Mucosa of descending colon (tissue), 3 donors: Measurements from ENCODE around the gene PPY. TPM values are rescaled to one million over a fixed set of nuclear protein-coding genes. Genes with fewer than 3 reads are reported as not detected.

Experiments
- ATAC-seq: fragments of 200-7000 bp; cut with Tn5 transposase; one replicate; pipeline ENCODE4 v1.9.1; 2020; ENCODE audit warnings: mild to moderate bottlenecking, moderate library complexity
- DNase-seq, 3 donors: peaks; one replicate each; pipeline ENCODE4 v3.0.0-alpha.2; 2020
- H3K36me3 ChIP-seq: fragments of 200-600 bp; one replicate; pipeline ENCODE4 v1.8.0; 2021; ENCODE audit warnings: low read depth, mild to moderate bottlenecking
- H3K4me1 ChIP-seq: fragments of 200-600 bp; one replicate; pipeline ENCODE4 v1.8.0; 2021; ENCODE audit warnings: low read depth, mild to moderate bottlenecking
- H3K4me3 ChIP-seq: fragments of 200-600 bp; one replicate; pipeline ENCODE4 v1.8.0; 2021; ENCODE audit warnings: mild to moderate bottlenecking
- H3K9me3 ChIP-seq: fragments of 200-600 bp; one replicate; pipeline ENCODE4 v1.8.0; 2021; ENCODE audit warnings: mild to moderate bottlenecking
- intact Hi-C, 2 donors: fragments of 100-400 bp; cut with DNase I in 1 of 2; cut with micrococcal nuclease in 1 of 2; formaldehyde crosslinking; loops; one replicate each; pipeline versions ENCODE4 v1.11.0 to v1.11.1; 2022; cut with DNase I, micrococcal nuclease
- total RNA-seq, 3 donors: library from RNA; stranded (reverse); fragmentation: NEBNext Ultra II Directional in 2 of 3; extraction: Animal tissue kit (Norgen Biotek cat#: 25700) in 2 of 3; gene quantifications; one replicate each; pipeline versions ENCODE4 v1.2.1 to v1.2.4, GENCODE V29; 2021 to 2023
- TF ChIP-seq, protein P1 (sequence below): fragments of 200-600 bp; IDR thresholded peaks from one replicate; pipeline ENCODE4 v1.8.0; 2022; ENCODE audit warnings: antibody characterized with exemption, mild to moderate bottlenecking
- donor health status: DM: no; HTN: no; CAD: no; lungs with moderate emphysema.
- donor health status: DM: no; HTN: no; CAD: no.
- donor health status: DM: no; HTN: yes; CAD: no.

PPY gene
- total RNA-seq, 3 donors from 2014 or later: 1.5 TPM; not detected in 2

DNA sequence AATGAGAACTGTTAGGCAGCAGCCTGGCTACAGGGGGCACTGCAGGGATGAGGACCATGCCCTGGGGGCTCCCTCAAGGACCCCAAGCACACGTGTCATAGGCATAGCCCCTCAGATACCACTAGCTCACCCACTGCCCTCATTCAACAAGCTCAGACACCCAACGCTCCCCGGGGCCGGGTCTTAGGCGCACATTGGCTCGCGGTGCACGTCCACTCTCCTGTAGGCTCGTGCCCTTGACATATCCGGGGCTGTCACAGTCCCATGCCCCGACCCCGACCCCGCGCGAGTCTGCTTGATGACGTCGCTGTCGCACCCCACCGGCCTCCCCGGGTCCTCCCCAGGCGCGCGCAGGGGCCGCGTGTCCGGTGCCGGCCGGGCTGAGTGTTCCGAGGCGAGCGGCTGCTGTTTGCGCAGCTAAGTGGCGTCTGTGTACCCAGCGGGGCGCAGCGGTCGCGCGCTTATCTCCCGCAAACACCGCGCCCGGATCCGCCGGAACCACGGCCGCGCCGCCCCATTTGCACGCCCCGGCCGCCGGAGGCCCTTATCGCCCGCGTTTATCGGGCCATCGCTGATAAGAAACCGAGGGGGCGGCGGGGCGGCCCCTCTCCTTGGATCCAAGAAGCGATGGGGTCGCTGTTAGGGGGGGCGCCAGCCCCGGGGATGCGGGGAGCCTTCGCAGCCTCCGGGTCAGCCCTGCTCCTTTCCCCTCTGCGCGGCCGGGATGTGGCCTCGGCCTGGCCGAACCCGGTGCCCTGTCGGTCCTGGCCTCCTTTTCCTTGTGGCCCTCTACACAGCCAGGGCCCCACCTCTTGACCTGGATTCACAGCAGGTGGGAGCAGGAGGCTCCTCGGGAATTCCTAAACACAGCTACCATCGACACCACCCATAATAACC is 41.5 kb upstream of the PPY start:
- TF ChIP-seq, protein P1, sequence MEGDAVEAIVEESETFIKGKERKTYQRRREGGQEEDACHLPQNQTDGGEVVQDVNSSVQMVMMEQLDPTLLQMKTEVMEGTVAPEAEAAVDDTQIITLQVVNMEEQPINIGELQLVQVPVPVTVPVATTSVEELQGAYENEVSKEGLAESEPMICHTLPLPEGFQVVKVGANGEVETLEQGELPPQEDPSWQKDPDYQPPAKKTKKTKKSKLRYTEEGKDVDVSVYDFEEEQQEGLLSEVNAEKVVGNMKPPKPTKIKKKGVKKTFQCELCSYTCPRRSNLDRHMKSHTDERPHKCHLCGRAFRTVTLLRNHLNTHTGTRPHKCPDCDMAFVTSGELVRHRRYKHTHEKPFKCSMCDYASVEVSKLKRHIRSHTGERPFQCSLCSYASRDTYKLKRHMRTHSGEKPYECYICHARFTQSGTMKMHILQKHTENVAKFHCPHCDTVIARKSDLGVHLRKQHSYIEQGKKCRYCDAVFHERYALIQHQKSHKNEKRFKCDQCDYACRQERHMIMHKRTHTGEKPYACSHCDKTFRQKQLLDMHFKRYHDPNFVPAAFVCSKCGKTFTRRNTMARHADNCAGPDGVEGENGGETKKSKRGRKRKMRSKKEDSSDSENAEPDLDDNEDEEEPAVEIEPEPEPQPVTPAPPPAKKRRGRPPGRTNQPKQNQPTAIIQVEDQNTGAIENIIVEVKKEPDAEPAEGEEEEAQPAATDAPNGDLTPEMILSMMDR: no peak
- intact Hi-C loops: no loop called here

DNA sequence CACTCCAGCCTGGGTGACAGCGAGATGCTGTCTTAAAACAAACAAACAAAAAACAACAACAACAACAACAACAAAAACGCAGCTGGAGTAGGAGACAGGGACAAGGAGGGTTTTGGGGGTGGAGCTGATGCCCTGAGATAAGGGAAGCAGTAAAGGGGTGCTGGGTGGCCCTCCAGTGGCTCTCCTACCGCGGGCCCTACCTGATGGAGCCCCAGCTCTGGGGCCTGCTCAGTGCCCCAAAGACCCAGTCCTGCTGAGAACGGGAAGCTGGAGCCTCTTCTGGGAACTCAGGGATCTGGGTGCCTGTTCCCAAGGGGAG is 40.9 kb upstream of the PPY start:
- Histone ChIP-seq H3K36me3 (no peaks in the 10 kb centered on the region), H3K4me3 (no peak overlapping the region), H3K4me1 (peaks cover 10% of the 10 kb centered on the region), H3K9me3 (no peaks in the 10 kb centered on the region)
- TF ChIP-seq, protein P1: no peak
- DNase-seq (no peak), ATAC-seq (no peak)
- intact Hi-C loops: no loop called here

More for the DNA sequence above, 41.5 kb upstream of the PPY start:
- peak in 2 of 3 donors; percentile 40 to 67 for DNase-seq
- ATAC-seq: peak; percentile 89
- Histone ChIP-seq H3K36me3 (no peaks in the 10 kb centered on the region), H3K4me3 (no peak overlapping the region), H3K9me3 (no peaks in the 10 kb centered on the region), H3K4me1 (peaks cover 10% of the 10 kb centered on the region)

DNA sequence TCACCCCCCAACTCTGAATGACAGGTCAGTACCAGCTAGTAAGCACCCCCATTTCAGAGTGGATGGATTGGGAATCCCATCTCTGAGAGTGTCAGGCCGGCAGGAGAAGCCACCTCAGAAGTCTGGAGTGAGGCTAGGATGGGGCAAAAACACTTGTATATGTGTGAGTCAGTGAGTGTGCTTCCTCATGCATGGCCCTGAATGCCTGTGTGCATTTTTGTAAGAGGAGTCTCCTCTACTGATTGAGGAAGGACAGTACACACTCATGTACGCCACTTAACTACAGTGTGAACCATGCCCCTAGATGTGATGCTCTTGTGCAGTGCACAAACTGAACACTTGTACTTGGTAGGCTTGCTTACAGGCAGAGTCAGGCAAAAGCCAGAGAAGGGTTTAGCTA is 39.9 kb upstream of the PPY start:
- H3K4me3 ChIP-seq: no peak overlapping the region
- peaks cover 10% of the 10 kb centered on the region for H3K4me1 ChIP-seq
- H3K36me3 ChIP-seq: no peaks in the 10 kb centered on the region
- TF ChIP-seq, protein P1: no peak
- intact Hi-C loops: no loop called here
- no peak for ATAC-seq
- DNase-seq: no peak
- no peaks in the 10 kb centered on the region for H3K9me3 ChIP-seq

DNA sequence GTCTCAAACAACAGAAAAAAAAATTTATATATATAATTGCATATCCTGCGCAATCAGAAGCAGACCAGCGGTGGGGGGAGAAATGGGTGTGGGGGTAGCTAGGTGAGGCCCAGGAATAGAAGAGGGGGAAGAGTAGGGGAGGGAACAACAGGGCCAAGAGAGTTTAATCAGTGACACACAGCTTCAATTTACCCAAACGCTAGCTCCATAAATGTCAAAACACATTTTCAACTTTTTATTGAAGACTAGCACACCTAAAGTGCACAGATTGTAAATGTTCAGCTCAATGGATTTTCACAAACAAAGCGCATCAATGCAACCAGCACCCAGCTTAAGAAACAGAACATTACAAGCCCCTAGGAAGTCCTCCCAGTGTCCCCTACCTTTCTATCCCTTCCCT is 37.4 kb upstream of the PPY start:
- DNase-seq (no peak), ATAC-seq (no peak)
- TF ChIP-seq, protein P1: no peak
- peaks cover 10% of the 10 kb centered on the region for H3K4me1 ChIP-seq
- H3K4me3 ChIP-seq: no peak overlapping the region
- no peaks in the 10 kb centered on the region for H3K36me3 ChIP-seq
- intact Hi-C loops: no loop called here
- H3K9me3 ChIP-seq: no peaks in the 10 kb centered on the region

DNA sequence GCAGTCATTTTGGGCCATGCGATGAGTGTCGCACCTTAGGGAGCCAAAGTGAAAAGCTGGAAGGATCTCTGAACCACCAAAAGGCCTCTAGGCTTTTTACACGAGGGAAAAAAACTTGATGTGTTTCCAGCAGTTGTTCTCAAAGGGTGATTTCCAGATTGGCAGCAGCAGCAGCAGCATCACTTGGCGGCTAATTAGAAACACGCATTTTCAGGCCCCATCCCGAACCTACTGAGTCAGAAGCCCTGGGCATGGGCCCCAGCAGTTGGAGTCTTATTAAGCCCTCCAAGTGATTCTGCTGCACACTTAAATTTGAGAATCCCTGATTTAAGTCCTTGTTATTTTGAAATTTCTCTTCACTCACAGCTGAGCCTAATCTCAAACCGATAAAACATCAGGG is 36.7 kb upstream of the PPY start:
- DNase-seq: no peak
- TF ChIP-seq, protein P1: no peak
- Histone ChIP-seq H3K9me3 (no peaks in the 10 kb centered on the region), H3K36me3 (no peaks in the 10 kb centered on the region), H3K4me1 (peaks cover 9% of the 10 kb centered on the region), H3K4me3 (no peak overlapping the region)
- intact Hi-C loops: no loop called here
- no peak for ATAC-seq
